ENCODE data around the gene ASCL2.

Gene ASCL2

DNA sequence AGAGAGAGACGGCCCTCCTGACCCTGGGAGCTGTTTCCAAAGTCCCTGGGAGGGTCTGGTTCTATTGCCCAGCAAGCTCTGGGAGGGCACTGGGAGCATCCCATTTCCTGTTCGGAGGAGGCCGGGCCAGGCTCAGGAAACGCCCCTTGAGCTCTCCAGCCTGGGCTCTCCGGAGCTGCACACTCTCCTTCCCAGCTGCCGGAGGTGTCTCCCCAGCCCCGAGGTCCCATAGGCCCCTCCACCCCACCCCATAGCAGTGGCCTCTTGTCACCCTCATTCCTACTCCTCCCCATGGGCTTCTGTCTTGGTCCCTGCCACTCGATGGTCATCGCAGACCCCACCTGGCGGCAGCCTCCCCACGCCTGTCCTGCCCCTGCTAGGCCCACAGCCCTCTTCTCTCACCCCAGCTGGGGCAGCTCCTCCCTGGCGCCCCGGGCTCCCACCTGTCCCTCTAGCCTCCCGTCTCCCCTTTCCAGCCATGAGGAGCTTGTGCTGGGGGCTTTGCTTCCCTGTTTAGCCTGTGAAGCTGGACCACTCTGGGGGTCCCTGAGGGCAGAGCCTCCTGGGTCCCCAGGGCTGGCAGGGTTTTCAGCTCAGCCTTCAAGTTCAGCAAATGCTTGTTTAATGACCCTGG, 34.2 kb upstream of the ASCL2 start:
- DNase-seq (ENCODE audit: low spot score) = no peak
- in situ Hi-C loops (cut with MboI; ENCODE audit: low pct_unique_long_range_greater_than_20kb, low sequenced_read_pairs, unreplicated experiment) = no loop called here
- TF ChIP-seq, protein P1, sequence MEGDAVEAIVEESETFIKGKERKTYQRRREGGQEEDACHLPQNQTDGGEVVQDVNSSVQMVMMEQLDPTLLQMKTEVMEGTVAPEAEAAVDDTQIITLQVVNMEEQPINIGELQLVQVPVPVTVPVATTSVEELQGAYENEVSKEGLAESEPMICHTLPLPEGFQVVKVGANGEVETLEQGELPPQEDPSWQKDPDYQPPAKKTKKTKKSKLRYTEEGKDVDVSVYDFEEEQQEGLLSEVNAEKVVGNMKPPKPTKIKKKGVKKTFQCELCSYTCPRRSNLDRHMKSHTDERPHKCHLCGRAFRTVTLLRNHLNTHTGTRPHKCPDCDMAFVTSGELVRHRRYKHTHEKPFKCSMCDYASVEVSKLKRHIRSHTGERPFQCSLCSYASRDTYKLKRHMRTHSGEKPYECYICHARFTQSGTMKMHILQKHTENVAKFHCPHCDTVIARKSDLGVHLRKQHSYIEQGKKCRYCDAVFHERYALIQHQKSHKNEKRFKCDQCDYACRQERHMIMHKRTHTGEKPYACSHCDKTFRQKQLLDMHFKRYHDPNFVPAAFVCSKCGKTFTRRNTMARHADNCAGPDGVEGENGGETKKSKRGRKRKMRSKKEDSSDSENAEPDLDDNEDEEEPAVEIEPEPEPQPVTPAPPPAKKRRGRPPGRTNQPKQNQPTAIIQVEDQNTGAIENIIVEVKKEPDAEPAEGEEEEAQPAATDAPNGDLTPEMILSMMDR (IDR thresholded peaks at IDR 0.05; ENCODE audit: extremely low read depth, insufficient read depth, missing control alignments) = no peak

GRCh38 chr11:2303627-2304505, 33.5 kb upstream of the ASCL2 start:
- no peak for DNase-seq (ENCODE audit: low spot score)
- in situ Hi-C loops (cut with MboI; ENCODE audit: low pct_unique_long_range_greater_than_20kb, low sequenced_read_pairs, unreplicated experiment) = no loop called here
- TF ChIP-seq, protein P1 (IDR thresholded peaks at IDR 0.05; ENCODE audit: extremely low read depth, insufficient read depth, missing control alignments) = no peak

GRCh38 chr11:2302896-2303626, 32.7 kb upstream of the ASCL2 start:
- DNase-seq (ENCODE audit: low spot score) = no peak
- in situ Hi-C loops (cut with MboI; ENCODE audit: low pct_unique_long_range_greater_than_20kb, low sequenced_read_pairs, unreplicated experiment) = no loop called here
- TF ChIP-seq, protein P1 (IDR thresholded peaks at IDR 0.05; ENCODE audit: extremely low read depth, insufficient read depth, missing control alignments) = no peak

GRCh38 chr11:2302306-2302895, 32.0 kb upstream of the ASCL2 start:
- TF ChIP-seq, protein P1 (IDR thresholded peaks at IDR 0.05; ENCODE audit: extremely low read depth, insufficient read depth, missing control alignments) = no peak
- no peak for DNase-seq (ENCODE audit: low spot score)
- in situ Hi-C loops (cut with MboI; ENCODE audit: low pct_unique_long_range_greater_than_20kb, low sequenced_read_pairs, unreplicated experiment) = no loop called here

DNA sequence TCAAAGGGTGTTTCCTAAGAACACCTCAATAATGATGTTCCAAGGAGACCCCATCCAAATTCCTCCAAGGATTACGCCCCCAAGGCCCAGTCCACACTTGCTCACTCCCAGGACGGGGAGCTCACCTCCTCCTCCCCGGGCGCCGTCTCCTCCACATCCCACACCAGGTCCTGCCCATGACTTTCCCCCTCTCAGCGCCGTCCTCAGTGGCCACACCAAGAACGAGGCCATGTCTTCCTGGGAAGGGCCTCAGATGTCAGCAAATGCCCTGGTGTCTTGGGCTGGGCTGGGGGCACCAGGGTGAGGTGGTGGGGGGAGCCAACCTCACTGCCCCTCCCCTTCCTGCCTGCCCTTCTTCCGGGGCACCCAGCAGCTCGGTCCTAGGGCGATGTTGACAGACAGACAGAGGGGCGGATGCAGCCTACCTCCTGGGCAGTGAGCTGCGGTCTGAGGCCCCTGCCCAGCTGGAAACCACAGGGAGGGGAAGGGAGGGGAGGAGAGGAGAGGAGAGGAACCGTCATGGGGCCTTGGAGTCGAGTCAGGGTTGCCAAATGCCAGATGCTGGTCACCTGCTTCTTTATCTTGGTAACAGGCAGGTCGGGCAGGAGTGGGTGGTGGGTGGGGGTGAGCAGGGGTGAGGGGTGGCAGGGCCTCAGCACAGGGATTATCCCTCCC, 31.4 kb upstream of the ASCL2 start, which contains the start of the genes C11orf21 and TSPAN32:
Gene C11orf21, minus strand, starts transcription at position 288 of the 675 bp plus-strand sequence. Its CDS starts 110 bp downstream, at position 178.
Gene TSPAN32, plus strand, starts transcription at position 383 of the 675 bp plus-strand sequence. Its CDS starts 137 bp downstream, at position 520.
- in situ Hi-C loops (cut with MboI; ENCODE audit: low pct_unique_long_range_greater_than_20kb, low sequenced_read_pairs, unreplicated experiment) = no loop called here
- TF ChIP-seq, protein P1 (IDR thresholded peaks at IDR 0.05; ENCODE audit: extremely low read depth, insufficient read depth, missing control alignments) = no peak
- peak; percentile 75 for DNase-seq (ENCODE audit: low spot score)
